T-helper 2 cell treated with Interferon-gamma antibody and Interleukin-4, amounts not matched to agents 100 ng/mL and 5 ng/mL, for 36 hours (primary cell): ENCODE data around the gene ZNF709. TPM values are rescaled to one million over a fixed set of nuclear protein-coding genes. Genes with fewer than 3 reads are reported as not detected.
"Not testable (repeated sequence)": the region's sequence is repeated elsewhere in the genome, so short reads cannot be mapped to it uniquely, and the experiment has no call there.

ENCODE experiments used
- intact Hi-C: fragments of 100-400 bp; cut with micrococcal nuclease; formaldehyde crosslinking; loops from one replicate; pipeline ENCODE4 v1.15.1; 2023
- total RNA-seq: library from RNA; stranded (reverse); gene quantifications from 2 replicates; pipeline ENCODE4 v1.2.3, GENCODE V29; 2022

ZNF709 gene
- total RNA-seq, 1 donor from 2014 or later, result 1.9 TPM

DNA sequence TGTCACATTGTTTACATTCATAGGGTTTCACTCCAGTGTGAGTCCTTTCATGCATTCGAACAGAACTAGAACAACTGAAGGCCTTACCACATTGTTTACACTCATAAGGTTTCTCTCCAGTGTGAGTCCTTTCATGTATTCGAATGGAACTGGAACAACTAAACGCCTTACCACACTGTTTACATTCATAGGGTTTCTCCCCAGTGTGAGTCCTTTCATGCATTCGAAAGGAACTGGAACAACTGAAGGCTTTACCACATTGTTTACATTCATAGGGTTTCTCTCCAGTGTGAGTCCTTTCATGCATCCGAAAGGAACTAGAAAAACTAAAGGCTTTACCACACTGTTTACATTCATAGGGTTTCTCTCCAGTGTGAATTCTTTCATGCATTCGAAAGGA, 20.5 kb downstream of the ZNF709 start:
- intact Hi-C loops, result not testable (repeated sequence)

DNA sequence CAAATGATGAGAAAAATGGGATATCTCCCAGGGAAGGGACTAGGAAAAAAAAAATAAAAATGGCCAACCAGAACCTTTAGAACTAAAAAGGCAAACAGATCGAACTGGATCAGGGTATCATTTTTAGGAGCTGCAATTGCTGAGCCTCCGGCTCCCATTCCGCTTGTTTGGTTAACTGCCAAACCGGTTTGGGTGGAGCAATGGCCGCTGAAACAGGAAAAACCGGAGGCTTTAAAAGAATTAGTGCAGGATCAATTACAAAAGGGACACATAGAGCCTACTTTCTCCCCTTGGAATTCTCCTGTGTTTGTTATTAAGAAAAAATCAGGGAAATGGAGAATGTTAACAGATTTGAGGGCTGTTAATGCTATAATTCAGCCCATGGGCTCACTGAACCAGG, 31.1 kb downstream of the ZNF709 start:
- intact Hi-C loops, result no loop called here

DNA sequence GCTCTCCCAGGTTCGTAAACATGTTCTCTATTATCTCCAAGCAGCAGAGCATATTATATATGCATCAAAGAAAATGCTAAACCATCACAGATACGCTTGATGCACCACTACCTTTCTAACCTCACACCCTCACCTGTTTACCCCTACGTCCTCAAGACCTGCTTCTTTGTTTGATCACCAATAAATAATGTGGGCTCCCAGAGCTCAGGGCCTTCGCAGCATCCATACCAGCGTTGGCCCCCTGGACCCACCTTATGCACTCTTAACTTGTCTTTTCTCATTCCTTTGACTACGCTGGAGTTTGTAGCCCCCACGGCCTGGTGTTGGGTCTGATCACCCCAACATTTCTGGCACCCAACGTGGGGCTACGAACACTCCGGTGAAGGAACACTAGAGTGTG, 33.8 kb downstream of the ZNF709 start:
- intact Hi-C loops, result no loop called here

DNA sequence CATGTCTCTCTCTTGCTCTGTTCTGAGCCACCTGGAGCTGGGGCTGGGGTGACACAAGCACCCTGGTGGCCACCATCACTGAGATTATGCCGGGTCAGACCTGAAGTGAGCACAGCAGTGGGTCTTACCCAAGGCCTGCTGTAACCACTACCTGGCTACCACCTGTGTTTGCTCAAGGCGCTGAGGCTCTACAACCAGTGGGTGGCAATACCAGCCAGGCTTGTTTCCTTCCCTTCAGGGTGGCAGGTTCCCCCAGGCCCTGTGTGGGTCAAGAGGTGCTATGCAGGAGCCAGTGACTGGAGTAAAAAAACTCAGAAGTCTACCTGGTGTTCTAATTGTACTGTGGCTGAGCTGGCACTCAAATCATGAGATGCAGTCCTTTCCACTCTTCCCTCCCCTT, 35.8 kb downstream of the ZNF709 start:
- intact Hi-C loops, result no loop called here

DNA sequence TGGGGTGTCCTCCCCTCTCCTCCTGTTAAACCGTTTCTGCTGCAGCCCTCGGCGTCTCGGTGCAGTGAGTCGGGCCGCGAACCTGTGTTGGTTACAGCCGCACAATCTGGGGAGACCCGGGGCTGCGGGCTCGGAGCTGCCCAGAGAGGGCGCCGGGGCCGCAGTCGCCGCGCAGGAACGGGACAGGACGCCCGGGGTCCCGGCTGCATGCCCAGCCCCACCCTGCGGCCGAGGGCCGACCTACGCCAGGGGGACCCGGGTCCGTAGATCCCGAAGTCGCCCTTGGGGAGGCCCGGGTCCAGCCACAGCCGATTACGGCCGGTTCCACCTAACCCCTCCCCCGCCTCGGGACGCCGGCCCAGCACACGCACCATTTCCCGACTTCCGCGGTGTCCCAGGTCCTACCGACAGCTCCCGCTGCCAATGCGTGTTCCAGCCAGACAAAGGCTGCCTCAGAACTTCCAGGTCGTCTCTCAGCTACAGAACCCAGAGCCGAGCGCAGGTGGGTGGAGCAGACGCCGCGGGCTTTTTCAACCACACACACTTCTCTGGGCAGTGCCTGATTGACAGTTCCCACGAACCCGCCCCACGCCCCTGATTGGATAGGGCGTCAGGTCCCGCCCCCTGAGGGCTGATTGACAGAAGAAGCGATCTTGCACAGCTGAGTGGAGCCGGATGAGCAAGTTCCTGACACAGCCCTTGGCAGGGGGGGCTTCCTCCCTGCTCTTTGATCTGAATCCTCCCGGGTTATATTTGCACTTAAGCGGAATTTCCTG, 43.9 kb downstream of the ZNF709 start, which contains the start of gene ZNF443:
TSS of gene ZNF443 (minus strand) at position 481 of the 776 bp plus-strand sequence. CDS start at position 374, 107 bp downstream.
- intact Hi-C loops, result loop anchor here (1.0 to 5.0 kb wide), 6 partner anchors 44 to 278 kb away; partner anchors contain the start of genes ZNF136, ZNF442, ZNF490 and ZNF564

DNA sequence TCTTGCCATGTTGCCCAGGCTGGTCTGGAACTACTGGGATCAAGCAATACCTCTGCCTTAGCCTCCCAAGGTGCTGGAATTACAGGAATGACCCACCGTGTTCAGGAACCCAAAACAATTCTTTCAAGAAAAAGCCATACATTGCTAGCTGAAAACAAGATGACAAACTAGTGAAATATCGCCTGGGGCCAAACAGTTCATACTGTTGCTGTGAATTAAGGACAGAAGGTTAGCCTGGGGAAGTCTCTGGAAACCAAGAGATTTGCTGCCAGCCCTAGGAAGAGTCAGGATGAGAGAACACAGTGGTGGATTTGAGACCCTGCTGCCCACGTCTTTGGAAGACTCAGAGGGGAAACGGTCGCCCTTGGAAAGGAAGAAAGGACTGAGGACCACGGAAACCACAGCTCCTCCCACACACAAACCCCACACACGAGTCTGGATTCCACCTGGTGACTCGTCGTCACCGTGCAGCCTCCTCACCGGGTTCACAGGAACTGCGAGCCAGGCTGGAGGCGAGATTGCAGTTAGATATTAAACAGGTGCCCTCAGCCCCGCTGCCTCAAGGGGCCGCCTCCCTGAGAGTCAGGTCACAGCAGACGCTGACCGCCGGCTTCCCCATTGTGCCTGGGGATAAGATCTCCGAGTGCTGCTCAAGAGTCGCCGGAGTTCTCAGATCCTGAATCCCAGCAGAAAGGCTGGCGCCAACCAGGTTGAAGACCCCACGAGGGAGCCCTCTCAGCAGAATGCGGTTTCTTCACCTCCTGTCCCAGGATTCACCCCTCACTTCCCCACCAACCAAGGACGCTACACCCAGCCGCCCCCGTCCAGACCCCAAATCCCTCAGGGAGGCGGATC, 44.7 kb downstream of the ZNF709 start:
- intact Hi-C loops, result loop anchor here (2.0 to 5.0 kb wide), 4 partner anchors 45 to 278 kb away; partner anchors contain the start of genes ZNF136, ZNF442, ZNF490 and ZNF709

DNA sequence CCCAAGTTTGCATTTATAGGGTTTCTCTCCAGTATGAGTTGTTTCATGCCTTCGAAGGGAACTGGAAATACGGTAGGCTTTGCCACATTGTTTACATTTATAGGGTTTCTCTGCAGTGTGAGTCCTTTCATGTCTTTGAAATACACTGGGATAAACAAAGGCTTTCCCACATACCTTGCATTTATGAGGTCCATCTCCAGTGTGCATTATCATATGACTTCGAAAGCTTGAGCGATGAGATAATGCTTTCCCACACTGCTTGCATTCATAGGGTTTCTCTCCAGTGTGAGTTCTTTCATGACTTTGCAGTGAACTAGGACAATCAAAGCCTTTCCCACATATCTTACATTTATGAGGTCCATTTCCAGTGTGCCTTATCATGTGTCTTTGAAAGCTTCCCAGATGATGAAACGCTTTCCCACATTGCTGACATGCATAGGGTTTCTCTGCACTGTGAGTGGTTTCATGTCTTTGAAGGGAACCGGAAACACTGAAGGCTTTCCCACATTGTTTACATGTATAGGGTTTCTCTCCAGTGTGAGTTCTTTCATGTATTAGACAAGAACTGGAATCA, 53.8 kb downstream of the ZNF709 start:
- intact Hi-C loops, result not testable (repeated sequence)

DNA sequence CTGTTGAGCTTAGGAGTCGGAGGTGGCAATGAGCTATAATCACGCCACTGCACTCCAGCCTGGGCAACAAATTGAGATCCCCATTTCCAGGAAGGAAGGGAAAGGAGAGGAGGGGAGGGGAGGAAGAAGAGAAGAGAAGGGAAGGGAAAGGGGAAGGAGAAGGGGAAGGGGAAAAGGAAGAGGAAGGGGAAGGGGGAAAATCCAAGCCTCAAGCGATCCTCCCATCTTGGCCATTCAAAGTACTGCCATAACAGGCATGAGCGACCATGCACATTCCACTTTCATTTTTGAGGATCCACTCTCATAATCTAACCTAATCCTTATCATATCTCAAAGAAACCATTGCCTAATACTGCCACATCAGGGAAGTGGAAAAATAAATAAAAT, 58.7 kb downstream of the ZNF709 start:
- intact Hi-C loops, result no loop called here

DNA sequence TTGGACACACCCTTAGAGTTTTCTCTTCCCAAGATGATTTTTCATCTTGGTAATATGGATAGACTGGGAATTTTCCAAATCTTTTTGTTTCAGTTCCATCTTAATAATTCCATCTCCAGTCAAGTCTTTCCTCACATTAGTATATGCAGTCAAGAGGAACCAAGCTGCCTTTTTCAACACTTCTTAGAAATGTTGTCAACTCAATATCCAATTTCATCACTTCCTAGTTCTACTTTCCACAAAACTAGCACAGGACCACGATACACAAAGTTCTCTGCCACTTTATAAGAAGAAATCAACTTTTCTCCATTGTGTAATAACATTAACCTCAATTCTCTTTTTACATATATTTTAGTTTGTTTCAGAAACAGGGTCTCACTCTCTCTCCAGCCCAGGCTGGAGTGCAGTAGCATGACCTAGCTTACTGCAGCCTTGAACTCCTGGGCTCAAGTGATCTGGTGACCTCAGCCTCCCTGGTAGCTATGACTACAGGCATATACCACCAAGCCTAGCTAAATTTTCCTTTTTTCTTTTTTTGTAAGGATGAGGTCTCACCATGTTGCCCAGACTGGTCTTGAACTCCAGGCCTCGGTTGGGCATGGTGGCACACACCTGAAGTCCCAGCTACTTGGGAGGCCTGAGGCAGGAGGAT, 59.3 kb downstream of the ZNF709 start:
- intact Hi-C loops, result no loop called here

DNA sequence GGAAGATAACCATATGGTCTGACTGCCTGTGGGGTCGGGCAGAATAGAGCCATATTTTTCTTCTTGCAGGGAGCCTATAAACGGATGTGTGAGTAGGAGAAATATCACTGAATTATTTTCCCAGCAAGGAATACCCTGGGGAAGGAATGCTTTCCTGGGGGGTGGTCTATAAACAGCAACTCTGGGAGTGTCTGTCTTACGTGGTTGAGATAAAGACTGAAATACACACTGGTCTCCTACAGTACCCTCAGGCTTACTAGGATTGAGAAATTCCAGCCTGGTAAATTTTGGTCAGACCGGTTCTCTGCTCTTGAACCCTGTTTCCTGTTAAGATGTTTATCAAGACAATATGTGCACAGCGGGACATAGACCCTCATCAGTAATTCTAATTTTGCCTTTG, 67.3 kb downstream of the ZNF709 start:
- intact Hi-C loops, result not testable (repeated sequence)

DNA sequence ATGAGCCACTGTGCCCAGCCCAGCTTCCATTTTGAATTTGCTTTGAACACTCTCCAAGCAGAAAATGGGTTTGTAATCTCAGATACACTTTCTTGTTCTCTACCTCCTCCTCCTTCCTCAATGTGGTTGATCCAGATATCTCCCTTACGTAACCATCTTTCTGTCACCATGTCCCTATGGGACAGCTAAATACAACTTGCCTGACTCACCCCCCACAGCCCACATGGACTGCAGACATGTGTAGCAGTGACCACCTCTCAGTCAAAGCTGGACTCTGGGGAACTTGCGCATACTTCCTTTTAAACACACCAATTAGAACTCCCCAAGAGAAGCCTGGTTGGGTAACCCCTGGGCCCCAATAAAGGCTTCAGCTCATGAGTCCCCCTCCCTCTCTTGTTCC, 72.7 kb downstream of the ZNF709 start:
- intact Hi-C loops, result no loop called here

Other genes with a start within 250 kb of the ZNF709 start
- gene ZNF44, start 189.9 kb downstream of the ZNF709 start, total RNA-seq, result 16.0 and 16.2 TPM in 2 replicates
- 2.4 and 2.5 TPM in 2 replicates for gene ZNF563, start 151.2 kb downstream of the ZNF709 start, total RNA-seq
- gene ZNF442, start 119.1 kb downstream of the ZNF709 start, total RNA-seq, result 0.25 and 0.27 TPM in 2 replicates
- 3.7 and 4.3 TPM in 2 replicates for gene ZNF799, start 83.5 kb downstream of the ZNF709 start, total RNA-seq
- 4.9 and 5.0 TPM in 2 replicates for gene ZNF443, start 43.8 kb downstream of the ZNF709 start, total RNA-seq
- gene ZNF564, start 66.7 kb upstream of the ZNF709 start, total RNA-seq, result 10.1 and 12.1 TPM in 2 replicates
- gene ZNF490, start 126.0 kb upstream of the ZNF709 start, total RNA-seq, result 13.2 TPM in 2 replicates
- gene ZNF791, start 126.1 kb upstream of the ZNF709 start, total RNA-seq, result 30.6 and 34.4 TPM in 2 replicates
- gene MAN2B1, start 181.9 kb upstream of the ZNF709 start, total RNA-seq, result 120 and 134 TPM in 2 replicates
- gene WDR83, start 182.0 kb upstream of the ZNF709 start, total RNA-seq, result 18.4 and 18.6 TPM in 2 replicates
- gene DHPS, start 197.1 kb upstream of the ZNF709 start, total RNA-seq, result 94.8 and 101 TPM in 2 replicates
- gene GNG14, start 203.2 kb upstream of the ZNF709 start, total RNA-seq, result not detected in 2 replicates
- gene FBXW9, start 211.8 kb upstream of the ZNF709 start, total RNA-seq, result 6.2 and 6.8 TPM in 2 replicates
- 82.2 and 84.3 TPM in 2 replicates for gene TNPO2, start 239.1 kb upstream of the ZNF709 start, total RNA-seq
- gene TRIR, start 249.9 kb upstream of the ZNF709 start, total RNA-seq, result 176 and 181 TPM in 2 replicates